Nephron (organoid): ENCODE data around the gene OBSCN.

ENCODE experiments used
- H3K27ac Mint-ChIP-seq, 3 experiments: 2 replicates each; pipeline ENCODE4 v1.8.0; 2020; ENCODE audit warnings: mixed read lengths in 3 of 3, mild to moderate bottlenecking in 2 of 3, moderate library complexity in 1 of 3
- H3K27me3 Mint-ChIP-seq: 2 replicates; pipeline ENCODE4 v1.8.0; 2021; ENCODE audit warnings: low read depth, mild to moderate bottlenecking, moderate library complexity, mixed read lengths
- H3K36me3 Mint-ChIP-seq: 2 replicates; pipeline ENCODE4 v1.8.0; 2020; ENCODE audit warnings: low read depth, mixed read lengths
- H3K4me1 Mint-ChIP-seq: 2 replicates; pipeline ENCODE4 v1.8.0; 2020; ENCODE audit warnings: mixed read lengths
- H3K4me3 Mint-ChIP-seq, 3 experiments: 2 replicates each; pipeline ENCODE4 v1.8.0; 2020; ENCODE audit warnings: mild to moderate bottlenecking in 3 of 3, mixed read lengths in 3 of 3, moderate library complexity in 2 of 3
- H3K9me3 Mint-ChIP-seq: 2 replicates; pipeline ENCODE4 v1.8.0; 2020; ENCODE audit warnings: mixed read lengths
- TF ChIP-seq, protein P1 (sequence below), 3 experiments: fragments of 200-600 bp; sonication (generic); IDR thresholded peaks; one replicate each; pipeline ENCODE4 v1.5.0; 2021; ENCODE audit warnings: antibody characterized with exemption in 3 of 3; ENCODE audit not compliant: unreplicated experiment in 3 of 3

OBSCN gene

DNA sequence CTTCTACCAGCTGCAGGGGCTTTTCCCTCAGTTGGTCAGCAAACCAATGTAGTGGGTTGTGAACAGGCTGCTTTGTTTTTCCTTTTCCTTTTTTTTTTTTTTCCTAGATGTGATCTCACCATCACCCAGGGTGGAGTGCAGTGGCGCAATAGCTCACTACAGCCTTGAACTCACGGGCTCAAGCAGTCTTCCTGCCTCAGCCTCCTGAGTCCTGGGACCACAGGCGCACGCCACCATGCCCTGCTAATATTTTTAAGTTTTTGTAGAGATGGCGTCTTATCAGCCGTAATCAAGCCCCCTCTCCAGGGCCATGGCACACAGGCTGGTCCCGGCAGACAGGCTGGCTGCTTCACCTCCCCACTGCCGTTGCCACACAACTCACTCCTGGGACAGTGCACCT lies 202.2 kb downstream of the OBSCN start:
- Mint-ChIP-seq H3K4me1 (peaks cover 4% of the 10 kb centered on the region), H3K9me3 (no peaks in the 10 kb centered on the region), H3K27me3 (no peaks in the 10 kb centered on the region), H3K36me3 (peaks cover 10% of the 10 kb centered on the region), H3K4me3 (peak overlapping the region; percentile 30 to 62 (median 53)), H3K27ac (no peak overlapping the region)
- TF ChIP-seq, protein P1, sequence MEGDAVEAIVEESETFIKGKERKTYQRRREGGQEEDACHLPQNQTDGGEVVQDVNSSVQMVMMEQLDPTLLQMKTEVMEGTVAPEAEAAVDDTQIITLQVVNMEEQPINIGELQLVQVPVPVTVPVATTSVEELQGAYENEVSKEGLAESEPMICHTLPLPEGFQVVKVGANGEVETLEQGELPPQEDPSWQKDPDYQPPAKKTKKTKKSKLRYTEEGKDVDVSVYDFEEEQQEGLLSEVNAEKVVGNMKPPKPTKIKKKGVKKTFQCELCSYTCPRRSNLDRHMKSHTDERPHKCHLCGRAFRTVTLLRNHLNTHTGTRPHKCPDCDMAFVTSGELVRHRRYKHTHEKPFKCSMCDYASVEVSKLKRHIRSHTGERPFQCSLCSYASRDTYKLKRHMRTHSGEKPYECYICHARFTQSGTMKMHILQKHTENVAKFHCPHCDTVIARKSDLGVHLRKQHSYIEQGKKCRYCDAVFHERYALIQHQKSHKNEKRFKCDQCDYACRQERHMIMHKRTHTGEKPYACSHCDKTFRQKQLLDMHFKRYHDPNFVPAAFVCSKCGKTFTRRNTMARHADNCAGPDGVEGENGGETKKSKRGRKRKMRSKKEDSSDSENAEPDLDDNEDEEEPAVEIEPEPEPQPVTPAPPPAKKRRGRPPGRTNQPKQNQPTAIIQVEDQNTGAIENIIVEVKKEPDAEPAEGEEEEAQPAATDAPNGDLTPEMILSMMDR (IDR thresholded peaks at IDR 0.05; ENCODE audit: unreplicated experiment in 3 of 3), result no peak

DNA sequence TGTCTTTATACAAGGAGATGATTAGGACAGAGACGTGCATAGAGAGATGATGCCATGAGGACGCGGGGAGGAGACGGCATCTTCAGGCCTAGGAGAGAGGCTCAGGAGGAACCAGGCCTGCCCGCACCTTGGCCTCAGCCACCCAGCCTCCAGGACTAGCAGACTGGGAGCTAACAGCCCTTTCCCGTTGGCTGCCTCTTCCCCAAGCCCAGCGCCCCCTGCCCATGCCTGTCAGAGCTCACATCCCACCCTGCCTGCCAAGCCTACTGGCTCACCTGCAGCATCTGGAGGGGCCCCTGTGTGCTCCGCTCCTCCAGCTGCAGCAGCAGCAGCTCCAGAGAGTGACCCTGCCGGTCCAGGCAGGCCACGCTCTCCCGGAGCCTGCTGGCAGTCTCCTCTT lies 202.8 kb downstream of the OBSCN start:
- no peak overlapping the region for H3K27ac Mint-ChIP-seq
- peaks cover 14% of the 10 kb centered on the region for H3K36me3 Mint-ChIP-seq
- peaks cover 6% of the 10 kb centered on the region for H3K4me1 Mint-ChIP-seq
- TF ChIP-seq, protein P1 (IDR thresholded peaks at IDR 0.05; ENCODE audit: unreplicated experiment in 3 of 3), result no peak
- no peak overlapping the region for H3K4me3 Mint-ChIP-seq
- H3K9me3 Mint-ChIP-seq, result no peaks in the 10 kb centered on the region
- H3K27me3 Mint-ChIP-seq, result peaks cover 5% of the 10 kb centered on the region

DNA sequence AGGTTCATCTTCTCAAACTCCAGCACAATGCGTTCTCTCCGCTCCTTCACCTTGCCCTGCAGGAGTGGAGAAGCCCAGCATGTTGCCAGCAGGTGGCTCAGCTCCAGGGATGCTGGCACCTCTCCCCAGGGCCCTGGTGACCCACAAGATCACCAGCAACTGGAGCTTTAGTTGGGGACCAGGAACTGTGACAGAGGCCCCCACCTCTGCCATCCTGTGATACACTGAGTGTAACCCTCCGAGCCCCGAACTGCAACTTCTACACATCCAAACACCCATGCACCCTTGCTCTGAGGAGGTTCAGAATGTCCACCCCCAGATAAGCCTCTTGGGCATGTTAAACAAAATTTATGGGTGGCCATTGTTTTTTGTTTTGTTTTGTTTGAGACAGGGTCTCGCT lies 203.3 kb downstream of the OBSCN start:
- H3K4me1 Mint-ChIP-seq, result peaks cover 10% of the 10 kb centered on the region
- TF ChIP-seq, protein P1 (IDR thresholded peaks at IDR 0.05; ENCODE audit: unreplicated experiment in 3 of 3), result no peak
- no peak overlapping the region for H3K27ac Mint-ChIP-seq
- H3K36me3 Mint-ChIP-seq, result peaks cover 14% of the 10 kb centered on the region
- H3K27me3 Mint-ChIP-seq, result peaks cover 6% of the 10 kb centered on the region
- no peaks in the 10 kb centered on the region for H3K9me3 Mint-ChIP-seq
- H3K4me3 Mint-ChIP-seq, result no peak overlapping the region

DNA sequence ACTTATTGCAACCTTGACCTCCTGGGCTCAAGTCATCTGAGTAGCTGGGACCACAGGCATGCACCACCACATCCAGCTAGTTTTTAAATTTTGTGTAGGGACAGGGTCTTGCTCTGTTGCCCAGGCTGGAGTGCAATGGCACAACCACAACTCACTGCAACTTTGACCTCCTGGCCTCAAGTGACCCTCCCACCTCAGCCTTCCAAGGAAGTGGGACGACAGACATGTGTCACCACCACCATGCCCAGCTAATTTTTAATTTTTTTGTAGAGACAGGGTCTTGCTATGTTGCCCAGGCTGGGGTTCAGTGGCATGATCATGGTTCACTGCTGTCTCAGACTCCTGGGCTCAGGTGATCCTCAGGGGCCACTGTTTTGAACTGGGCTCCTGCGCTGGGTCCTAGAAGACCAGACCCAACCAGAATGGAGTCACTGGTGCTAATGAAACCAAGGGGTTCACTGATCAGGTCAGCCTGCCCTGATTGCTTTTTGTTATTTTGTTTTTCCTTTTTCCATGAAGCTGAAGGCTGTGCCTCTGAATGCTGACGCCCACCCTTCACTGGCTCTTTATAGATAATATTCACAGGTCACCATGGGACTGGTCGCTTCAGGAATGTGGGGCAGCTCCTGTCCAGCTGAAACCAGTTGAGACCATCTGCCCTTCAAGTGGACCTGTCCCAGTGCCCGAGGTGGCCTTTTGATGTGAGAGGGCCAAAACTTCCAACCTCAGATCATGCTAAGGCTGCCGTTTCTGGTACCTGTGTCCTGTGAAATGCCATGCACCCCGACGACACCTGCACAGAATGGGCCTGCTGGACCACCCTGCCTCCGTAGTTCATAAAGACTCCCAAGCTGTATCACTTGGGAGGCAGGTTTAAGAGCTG lies 203.9 kb downstream of the OBSCN start:
- Mint-ChIP-seq H3K27me3 (peaks cover 6% of the 10 kb centered on the region), H3K36me3 (peaks cover 14% of the 10 kb centered on the region), H3K4me1 (peaks cover 10% of the 10 kb centered on the region), H3K27ac (no peak overlapping the region), H3K9me3 (no peaks in the 10 kb centered on the region), H3K4me3 (no peak overlapping the region)
- TF ChIP-seq, protein P1 (IDR thresholded peaks at IDR 0.05; ENCODE audit: unreplicated experiment in 3 of 3), result no peak

DNA sequence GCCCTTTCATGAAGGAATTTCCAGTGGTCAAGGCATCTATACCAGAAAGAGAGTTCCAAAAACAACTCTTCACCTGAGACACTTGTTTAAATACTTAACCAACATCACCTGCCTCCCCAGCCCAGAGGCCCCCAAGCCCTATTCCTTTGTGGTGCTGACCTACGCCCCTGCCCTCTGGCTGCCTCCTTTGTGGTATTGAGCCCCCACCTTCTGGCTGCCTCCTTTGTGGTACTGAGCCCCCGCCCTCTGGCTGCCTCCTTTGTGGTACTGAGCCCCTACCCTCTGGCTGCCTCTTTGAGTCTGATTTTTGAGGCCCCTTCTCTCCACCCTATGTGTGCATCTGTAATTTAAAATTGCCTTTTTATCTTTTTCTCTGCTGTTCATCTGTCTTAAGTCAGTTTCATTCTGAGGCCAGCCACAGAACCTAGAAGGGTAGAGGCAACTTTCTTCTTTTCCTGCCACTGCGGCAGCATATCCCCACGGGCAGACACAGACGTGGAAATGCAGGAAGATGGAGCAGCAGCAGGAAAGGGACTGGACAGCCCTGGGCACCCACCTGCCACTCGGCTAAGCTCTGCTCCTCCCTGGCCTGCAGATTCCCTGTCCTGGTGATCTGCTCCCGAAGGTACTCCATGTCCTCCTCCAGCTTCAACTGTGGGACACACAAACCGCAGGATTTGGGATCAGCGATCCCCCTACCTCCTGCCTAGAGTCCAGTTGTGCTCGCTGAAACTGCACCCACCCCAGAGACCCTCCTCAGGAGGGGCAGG lies 205.6 kb downstream of the OBSCN start:
- H3K4me3 Mint-ChIP-seq, result peak overlapping the region in 1 of 3 experiments; percentile 9
- H3K4me1 Mint-ChIP-seq, result peaks cover 10% of the 10 kb centered on the region
- H3K27me3 Mint-ChIP-seq, result peaks cover 20% of the 10 kb centered on the region
- no peak overlapping the region for H3K27ac Mint-ChIP-seq
- H3K36me3 Mint-ChIP-seq, result peaks cover 14% of the 10 kb centered on the region
- TF ChIP-seq, protein P1 (IDR thresholded peaks at IDR 0.05; ENCODE audit: unreplicated experiment in 3 of 3), result no peak
- no peaks in the 10 kb centered on the region for H3K9me3 Mint-ChIP-seq
